Esophagus squamous epithelium (tissue), 5 donors: ENCODE results near the gene MINDY4. TPM values are rescaled to one million over a fixed set of nuclear protein-coding genes. Genes with fewer than 3 reads are reported as not detected.

Experiments used
- DNase-seq: peaks from one replicate; lab custom pipeline; 2025; lab: John Stamatoyannopoulos, UW
- H3K27ac ChIP-seq, 4 donors: fragments of 200-600 bp; sonication (generic); one replicate each; pipeline ENCODE4 v1.5.1; 2016 to 2019; ENCODE audit warnings: mild to moderate bottlenecking in 1 of 4
- H3K27me3 ChIP-seq, 4 donors: fragments of 200-600 bp; sonication (generic); 1 replicate in 3 of 4; 2 replicates in 1 of 4; pipeline versions ENCODE4 v1.5.1 to v1.6.0; 2017 to 2021; ENCODE audit warnings: antibody characterized with exemption in 1 of 4
- H3K36me3 ChIP-seq, 3 donors: fragments of 200-600 bp; sonication (generic); one replicate each; pipeline ENCODE4 v1.5.1; 2016 to 2019
- H3K4me1 ChIP-seq, 3 donors: fragments of 200-600 bp; sonication (generic); one replicate each; pipeline ENCODE4 v1.5.1; 2017 to 2019
- H3K4me3 ChIP-seq, 4 donors: fragments of 200-600 bp; sonication (generic); 1 replicate in 3 of 4; 2 replicates in 1 of 4; pipeline ENCODE4 v1.5.1; 2016 to 2019; ENCODE audit warnings: mild to moderate bottlenecking in 2 of 4, moderate library complexity in 1 of 4
- H3K9me3 ChIP-seq, 3 donors: fragments of 200-600 bp; sonication (generic); one replicate each; pipeline ENCODE4 v1.5.1; 2016 to 2019
- CTCF ChIP-seq, 6 experiments: fragments of 450-650 bp in 4 of 6; fragments of 200-600 bp in 2 of 6; sonication (generic) in 2 of 6; IDR thresholded peaks; one replicate each; pipeline ENCODE4 v1.5.1; 2016 to 2019; ENCODE audit warnings: antibody characterized with exemption in 6 of 6, mild to moderate bottlenecking in 4 of 6, moderate library complexity in 4 of 6
- POLR2A ChIP-seq, 4 donors: fragments of 450-650 bp; IDR thresholded peaks; one replicate each; pipeline ENCODE4 v1.6.1; 2017; ENCODE audit warnings: antibody characterized with exemption in 4 of 4, mild to moderate bottlenecking in 4 of 4, moderate library complexity in 3 of 4
- WGBS, 2 donors: methylation state at CpG; one replicate each; pipeline ENCODE4 v1.1.5; 2018; 5-methylcytosine and 5-hydroxymethylcytosine counted together
- intact Hi-C: fragments of 100-400 bp; cut with DNase I; formaldehyde crosslinking; loops from one replicate; pipeline ENCODE4 v1.15.0; 2022
- total RNA-seq, 4 donors: library from RNA; depleted of rRNA; stranded (reverse); fragments of >200 nt; gene quantifications; one replicate each; pipeline ENCODE4 v1.1.0, GENCODE V29; 2016
- donor health status: DM: yes; HTN: yes; CAD: no.

Gene MINDY4
- total RNA-seq, 4 donors from 2014 or later: 2.5 to 6.3 (median 3.3) TPM

GRCh38 chr7:30741289-30741688 is 29.9 kb upstream of the MINDY4 start:
- H3K27me3 ChIP-seq: peaks cover 0 to 3% (median 0%) of the 10 kb centered on the region in 4 donors
- no peak overlapping the region for H3K4me3 ChIP-seq
- H3K27ac ChIP-seq: no peak overlapping the region
- DNase-seq: no peak
- H3K36me3 ChIP-seq: no peaks in the 10 kb centered on the region
- WGBS, 2 donors: 63 to 86% methylated on average over 1 to 4 of the region's 8 CpGs
- H3K9me3 ChIP-seq: no peaks in the 10 kb centered on the region
- peaks cover 0 to 18% (median 7%) of the 10 kb centered on the region in 3 donors for H3K4me1 ChIP-seq
- intact Hi-C loops: no loop called here
- no peak for TF ChIP-seq POLR2A (IDR thresholded peaks at IDR 0.05)
- no peak for TF ChIP-seq CTCF (IDR thresholded peaks at IDR 0.05)

- DNase-seq: no peak
Observed at GRCh38 chr7:30743371-30744074, 27.7 kb upstream of the MINDY4 start.

GRCh38 chr7:30744075-30744417 is 27.2 kb upstream of the MINDY4 start:
- Histone ChIP-seq H3K27ac (no peak overlapping the region), H3K9me3 (no peaks in the 10 kb centered on the region), H3K36me3 (no peaks in the 10 kb centered on the region), H3K4me1 (peaks cover 0 to 18% (median 7%) of the 10 kb centered on the region in 3 donors), H3K27me3 (no peaks in the 10 kb centered on the region), H3K4me3 (no peak overlapping the region)
- DNase-seq: no peak
- TF ChIP-seq CTCF (IDR thresholded peaks at IDR 0.05) (no peak), POLR2A (IDR thresholded peaks at IDR 0.05) (no peak)
- intact Hi-C loops: no loop called here
- WGBS, 2 donors: 83 to 94% methylated on average over 12 of the region's 12 CpGs

More at GRCh38 chr7:30743371-30744074, 27.7 kb upstream of the MINDY4 start:
- WGBS, 2 donors: 70 to 74% methylated on average over 7 to 8 of the region's 8 CpGs
- H3K4me3 ChIP-seq: no peak overlapping the region
- no peaks in the 10 kb centered on the region for H3K9me3 ChIP-seq
- peaks cover 0 to 18% (median 7%) of the 10 kb centered on the region in 3 donors for H3K4me1 ChIP-seq
- intact Hi-C loops: no loop called here
- H3K36me3 ChIP-seq: no peaks in the 10 kb centered on the region
- H3K27me3 ChIP-seq: no peaks in the 10 kb centered on the region
- H3K27ac ChIP-seq: no peak overlapping the region
- no peak for TF ChIP-seq CTCF (IDR thresholded peaks at IDR 0.05)
- no peak for TF ChIP-seq POLR2A (IDR thresholded peaks at IDR 0.05)

- no peaks in the 10 kb centered on the region for H3K27me3 ChIP-seq
- 80 to 82% methylated on average over 5 to 6 of the region's 6 CpGs for WGBS, 2 donors
- no peaks in the 10 kb centered on the region for H3K9me3 ChIP-seq
- H3K36me3 ChIP-seq: no peaks in the 10 kb centered on the region
- H3K27ac ChIP-seq: no peak overlapping the region
- no peak overlapping the region for H3K4me3 ChIP-seq
- TF ChIP-seq POLR2A (IDR thresholded peaks at IDR 0.05): no peak
- no peak for TF ChIP-seq CTCF (IDR thresholded peaks at IDR 0.05)
- H3K4me1 ChIP-seq: peaks cover 0 to 17% (median 7%) of the 10 kb centered on the region in 3 donors
- no peak for DNase-seq
- intact Hi-C loops: no loop called here
Observed at GRCh38 chr7:30745261-30745941, 25.8 kb upstream of the MINDY4 start.

- Histone ChIP-seq H3K36me3 (no peaks in the 10 kb centered on the region), H3K4me1 (peaks cover 7 to 41% (median 17%) of the 10 kb centered on the region in 3 donors), H3K9me3 (no peaks in the 10 kb centered on the region), H3K27ac (peak overlapping the region in 3 of 4 donors; percentile 79 to 90 (median 82)), H3K27me3 (no peaks in the 10 kb centered on the region), H3K4me3 (no peak overlapping the region)
- no peak for TF ChIP-seq POLR2A (IDR thresholded peaks at IDR 0.05)
- TF ChIP-seq CTCF (IDR thresholded peaks at IDR 0.05): no peak
- intact Hi-C loops: no loop called here
- DNase-seq: no peak
- 88 to 92% methylated on average over 2 of the region's 2 CpGs for WGBS, 2 donors
Observed at GRCh38 chr7:30750010-30750409, 21.2 kb upstream of the MINDY4 start.
